ENCODE data around the gene NBEAL2. TPM values are rescaled to one million over a fixed set of nuclear protein-coding genes. Genes with fewer than 3 reads are reported as not detected.

The NBEAL2 gene
- total RNA-seq, 4 donors from 2014 or later: 4.1 to 8.7 (median 7.5) TPM

GRCh38 chr3:47041114-47041513 is 61.6 kb downstream of the NBEAL2 start:
- Histone ChIP-seq H3K4me1 (no peaks in the 10 kb centered on the region), H3K36me3 (peaks cover 0 to 58% of the 10 kb centered on the region in 2 donors), H3K27me3 (no peaks in the 10 kb centered on the region), H3K9me3 (no peaks in the 10 kb centered on the region), H3K27ac (no peak overlapping the region), H3K4me3 (no peak overlapping the region)
- in situ Hi-C loops (cut with MboI; ENCODE audit: low sequenced_read_pairs in 4 of 4): no loop called here
- TF ChIP-seq CTCF (IDR thresholded peaks at IDR 0.05 in 4 of 5, conservative IDR thresholded peaks at IDR 0.05 in 1 of 5) (no peak), POLR2A (IDR thresholded peaks at IDR 0.05) (no peak)
- intact Hi-C loops (cut with DNase I; ENCODE audit: low total_unique reads): no loop called here
- no peak for DNase-seq
- no peak for ATAC-seq

GRCh38 chr3:47042231-47042791 is 62.8 kb downstream of the NBEAL2 start:
- in situ Hi-C loops (cut with MboI; ENCODE audit: low sequenced_read_pairs in 4 of 4): no loop called here
- no peak overlapping the region for H3K4me3 ChIP-seq
- peaks cover 0 to 4% of the 10 kb centered on the region in 2 donors for H3K4me1 ChIP-seq
- H3K9me3 ChIP-seq: no peaks in the 10 kb centered on the region
- H3K36me3 ChIP-seq: peaks cover 0 to 48% of the 10 kb centered on the region in 2 donors
- intact Hi-C loops (cut with DNase I; ENCODE audit: low total_unique reads): no loop called here
- no peak overlapping the region for H3K27ac ChIP-seq
- H3K27me3 ChIP-seq: no peaks in the 10 kb centered on the region
- TF ChIP-seq CTCF (IDR thresholded peaks at IDR 0.05 in 4 of 5, conservative IDR thresholded peaks at IDR 0.05 in 1 of 5) (no peak), POLR2A (IDR thresholded peaks at IDR 0.05) (no peak)
- peak in 1 of 2 donors; percentile 53 for ATAC-seq
- DNase-seq: no peak

GRCh38 chr3:47047069-47047468 is 67.6 kb downstream of the NBEAL2 start:
- no peak for TF ChIP-seq POLR2A (IDR thresholded peaks at IDR 0.05)
- no peak for TF ChIP-seq CTCF (IDR thresholded peaks at IDR 0.05 in 4 of 5, conservative IDR thresholded peaks at IDR 0.05 in 1 of 5)
- Histone ChIP-seq H3K36me3 (peaks cover 0 to 17% of the 10 kb centered on the region in 2 donors), H3K27ac (peak overlapping the region in 1 of 4 donors; percentile 39), H3K27me3 (no peaks in the 10 kb centered on the region), H3K9me3 (no peaks in the 10 kb centered on the region), H3K4me3 (no peak overlapping the region), H3K4me1 (peaks cover 0 to 4% of the 10 kb centered on the region in 2 donors)
- in situ Hi-C loops (cut with MboI; ENCODE audit: low sequenced_read_pairs in 4 of 4): no loop called here
- intact Hi-C loops (cut with DNase I; ENCODE audit: low total_unique reads): no loop called here
- ATAC-seq (no peak), DNase-seq (no peak)

- intact Hi-C loops (cut with DNase I; ENCODE audit: low total_unique reads): no loop called here
- DNase-seq: no peak
- H3K27me3 ChIP-seq: no peaks in the 10 kb centered on the region
- ATAC-seq: no peak
- no peak overlapping the region for H3K4me3 ChIP-seq
- peaks cover 0 to 11% of the 10 kb centered on the region in 2 donors for H3K36me3 ChIP-seq
- TF ChIP-seq CTCF (IDR thresholded peaks at IDR 0.05 in 4 of 5, conservative IDR thresholded peaks at IDR 0.05 in 1 of 5) (no peak), POLR2A (IDR thresholded peaks at IDR 0.05) (no peak)
- in situ Hi-C loops (cut with MboI; ENCODE audit: low sequenced_read_pairs in 4 of 4): no loop called here
- H3K9me3 ChIP-seq: no peaks in the 10 kb centered on the region
- peak overlapping the region in 1 of 4 donors; percentile 39 for H3K27ac ChIP-seq
- H3K4me1 ChIP-seq: peaks cover 0 to 4% of the 10 kb centered on the region in 2 donors
Observed at GRCh38 chr3:47047673-47048072, 68.2 kb downstream of the NBEAL2 start.

GRCh38 chr3:47054412-47054811 is 74.9 kb downstream of the NBEAL2 start:
- intact Hi-C loops (cut with DNase I; ENCODE audit: low total_unique reads): no loop called here
- H3K27me3 ChIP-seq: no peaks in the 10 kb centered on the region
- ATAC-seq: no peak
- no peak for TF ChIP-seq CTCF (IDR thresholded peaks at IDR 0.05 in 4 of 5, conservative IDR thresholded peaks at IDR 0.05 in 1 of 5)
- in situ Hi-C loops (cut with MboI; ENCODE audit: low sequenced_read_pairs in 4 of 4): no loop called here
- no peak overlapping the region for H3K27ac ChIP-seq
- H3K4me3 ChIP-seq: no peak overlapping the region
- H3K9me3 ChIP-seq: no peaks in the 10 kb centered on the region
- no peak for DNase-seq
- peaks cover 0 to 11% of the 10 kb centered on the region in 2 donors for H3K36me3 ChIP-seq
- peaks cover 0 to 7% of the 10 kb centered on the region in 2 donors for H3K4me1 ChIP-seq

Data from gastrocnemius medialis (tissue), 4 donors.